HepG2 (cell line): Measurements from ENCODE around the gene APOL5. TPM values are rescaled to one million over a fixed set of nuclear protein-coding genes. Genes with fewer than 3 reads are reported as not detected.

Experiments used
- BCL6 ChIP-seq: IDR thresholded peaks from 2 replicates; pipeline ENCODE4 v1.6.1; 2016; ENCODE audit warnings: missing genetic modification reagents, missing compliant biosample characterization
- CHD2 ChIP-seq: IDR thresholded peaks from 2 replicates; pipeline ENCODE4 v1.6.1; 2011; ENCODE audit warnings: low read depth, low read length, improper control_type of control experiment
- DNMT1 ChIP-seq: sonication (generic); formaldehyde crosslinking; IDR thresholded peaks from 2 replicates; pipeline ENCODE4 v1.5.1; 2020; ENCODE audit warnings: mild to moderate bottlenecking, missing genetic modification reagents
- IKZF4 ChIP-seq: sonication (generic); formaldehyde crosslinking; IDR thresholded peaks from 2 replicates; pipeline ENCODE4 v1.5.1; 2020; ENCODE audit warnings: borderline replicate concordance, mild to moderate bottlenecking, low read depth, missing genetic modification reagents; ENCODE audit errors: not compliant biosample characterization
- RBFOX2 ChIP-seq: fragments of 200-400 bp; formaldehyde crosslinking; IDR thresholded peaks from 2 replicates; pipeline ENCODE4 v1.6.1; 2017; ENCODE audit warnings: low read depth, mild to moderate bottlenecking, low read length
- RXRB ChIP-seq: IDR thresholded peaks from 2 replicates; pipeline ENCODE4 v1.6.1; 2016; ENCODE audit warnings: borderline replicate concordance, missing genetic modification reagents, missing compliant biosample characterization
- ZNF296 ChIP-seq: sonication (generic); formaldehyde crosslinking; conservative IDR thresholded peaks from 2 replicates; pipeline ENCODE4 v1.5.0; 2020; ENCODE audit warnings: mild to moderate bottlenecking, missing genetic modification reagents
- ZNF678 ChIP-seq: sonication (generic); formaldehyde crosslinking; IDR thresholded peaks from 2 replicates; pipeline ENCODE4 v1.4.0; 2020; ENCODE audit warnings: mild to moderate bottlenecking, missing genetic modification reagents
- ZSCAN31 ChIP-seq: sonication (generic); formaldehyde crosslinking; IDR thresholded peaks from 2 replicates; pipeline ENCODE4 v1.5.0; 2020; ENCODE audit warnings: low read depth, mild to moderate bottlenecking, missing genetic modification reagents
- polyA plus RNA-seq, 8 experiments: library from polyadenylated mRNA; depleted of rRNA in 3 of 8; stranded (reverse) in 7 of 8; unstranded in 1 of 8; fragments of >200 nt; fragmentation: Illumina TruSeq in 4 of 8; extraction: Trizol in 4 of 8; gene quantifications; 2 replicates each; pipeline versions ENCODE4 v1.2.1 to v1.2.3, GENCODE V29; 2011 to 2016; ENCODE audit warnings: low read depth in 4 of 8, missing spikeins in 1 of 8, mixed read lengths in 1 of 8; ENCODE audit not compliant: insufficient read depth in 1 of 8
- total RNA-seq, 5 experiments: library from RNA; depleted of rRNA; stranded (reverse); fragments of >200 nt; fragmentation: Illumina TruSeq; extraction: Trizol; gene quantifications; 2 replicates each; pipeline ENCODE4 v1.2.3, GENCODE V29; 2016; ENCODE audit warnings: low read depth in 1 of 5
- TF ChIP-seq, protein P1 (sequence below), 2 experiments: fragments of 450-650 bp in 1 of 2; sonication (generic) in 1 of 2; formaldehyde crosslinking in 1 of 2; IDR thresholded peaks; 2 replicates each; pipeline versions ENCODE4 v1.6.1 to v1.8.0; 2016 to 2022; ENCODE audit warnings: antibody characterized with exemption in 1 of 2, mild to moderate bottlenecking in 1 of 2, missing genetic modification reagents in 1 of 2
- TF ChIP-seq, protein P2 (sequence below): sonication (generic); formaldehyde crosslinking; IDR thresholded peaks from 2 replicates; pipeline ENCODE4 v1.4.0; 2020; ENCODE audit warnings: missing genetic modification reagents, mild to moderate bottlenecking, borderline replicate concordance

The APOL5 gene
- total and polyA plus RNA-seq, 2 of the 13 experiments (the other 11 are each of a cell fraction or from before 2014, with no cell fraction given): not detected

DNA sequence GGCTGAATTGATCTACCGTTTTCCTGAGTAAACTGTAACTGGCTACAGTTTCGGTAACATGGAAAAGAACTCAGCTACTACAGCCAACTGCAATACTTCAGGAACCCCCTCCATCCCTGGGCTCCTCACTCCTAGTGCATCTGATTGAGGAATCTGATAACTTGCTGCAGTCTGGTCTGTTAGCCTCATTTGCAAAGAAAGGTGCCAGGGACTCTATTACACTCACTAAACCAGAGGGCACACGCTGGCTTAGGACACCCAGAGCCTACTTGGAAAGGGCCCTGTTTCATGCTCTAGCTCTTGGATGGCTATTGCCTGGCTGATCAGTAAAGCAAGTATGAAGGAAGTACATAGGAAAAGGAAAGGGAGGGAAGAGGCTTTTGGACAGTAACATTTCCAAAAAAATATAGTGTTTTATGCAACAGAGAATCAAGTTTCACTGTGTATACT is 22.3 kb downstream of the APOL5 start (continued):
- TF ChIP-seq, protein P1, sequence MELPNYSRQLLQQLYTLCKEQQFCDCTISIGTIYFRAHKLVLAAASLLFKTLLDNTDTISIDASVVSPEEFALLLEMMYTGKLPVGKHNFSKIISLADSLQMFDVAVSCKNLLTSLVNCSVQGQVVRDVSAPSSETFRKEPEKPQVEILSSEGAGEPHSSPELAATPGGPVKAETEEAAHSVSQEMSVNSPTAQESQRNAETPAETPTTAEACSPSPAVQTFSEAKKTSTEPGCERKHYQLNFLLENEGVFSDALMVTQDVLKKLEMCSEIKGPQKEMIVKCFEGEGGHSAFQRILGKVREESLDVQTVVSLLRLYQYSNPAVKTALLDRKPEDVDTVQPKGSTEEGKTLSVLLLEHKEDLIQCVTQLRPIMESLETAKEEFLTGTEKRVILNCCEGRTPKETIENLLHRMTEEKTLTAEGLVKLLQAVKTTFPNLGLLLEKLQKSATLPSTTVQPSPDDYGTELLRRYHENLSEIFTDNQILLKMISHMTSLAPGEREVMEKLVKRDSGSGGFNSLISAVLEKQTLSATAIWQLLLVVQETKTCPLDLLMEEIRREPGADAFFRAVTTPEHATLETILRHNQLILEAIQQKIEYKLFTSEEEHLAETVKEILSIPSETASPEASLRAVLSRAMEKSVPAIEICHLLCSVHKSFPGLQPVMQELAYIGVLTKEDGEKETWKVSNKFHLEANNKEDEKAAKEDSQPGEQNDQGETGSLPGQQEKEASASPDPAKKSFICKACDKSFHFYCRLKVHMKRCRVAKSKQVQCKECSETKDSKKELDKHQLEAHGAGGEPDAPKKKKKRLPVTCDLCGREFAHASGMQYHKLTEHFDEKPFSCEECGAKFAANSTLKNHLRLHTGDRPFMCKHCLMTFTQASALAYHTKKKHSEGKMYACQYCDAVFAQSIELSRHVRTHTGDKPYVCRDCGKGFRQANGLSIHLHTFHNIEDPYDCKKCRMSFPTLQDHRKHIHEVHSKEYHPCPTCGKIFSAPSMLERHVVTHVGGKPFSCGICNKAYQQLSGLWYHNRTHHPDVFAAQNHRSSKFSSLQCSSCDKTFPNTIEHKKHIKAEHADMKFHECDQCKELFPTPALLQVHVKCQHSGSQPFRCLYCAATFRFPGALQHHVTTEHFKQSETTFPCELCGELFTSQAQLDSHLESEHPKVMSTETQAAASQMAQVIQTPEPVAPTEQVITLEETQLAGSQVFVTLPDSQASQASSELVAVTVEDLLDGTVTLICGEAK (IDR thresholded peaks at IDR 0.05): no peak
- TF ChIP-seq, protein P1 (CRISPR knock-in tag; IDR thresholded peaks at IDR 0.05): no peak
- TF ChIP-seq CHD2 (no peak), ZNF678 (CRISPR knock-in tag) (no peak), RXRB (CRISPR knock-in tag) (no peak), ZNF296 (CRISPR knock-in tag) (no peak), RBFOX2 (no peak), BCL6 (CRISPR knock-in tag) (no peak), ZSCAN31 (CRISPR knock-in tag) (no peak), IKZF4 (no peak), DNMT1 (CRISPR knock-in tag) (no peak)
- TF ChIP-seq, protein P2, sequence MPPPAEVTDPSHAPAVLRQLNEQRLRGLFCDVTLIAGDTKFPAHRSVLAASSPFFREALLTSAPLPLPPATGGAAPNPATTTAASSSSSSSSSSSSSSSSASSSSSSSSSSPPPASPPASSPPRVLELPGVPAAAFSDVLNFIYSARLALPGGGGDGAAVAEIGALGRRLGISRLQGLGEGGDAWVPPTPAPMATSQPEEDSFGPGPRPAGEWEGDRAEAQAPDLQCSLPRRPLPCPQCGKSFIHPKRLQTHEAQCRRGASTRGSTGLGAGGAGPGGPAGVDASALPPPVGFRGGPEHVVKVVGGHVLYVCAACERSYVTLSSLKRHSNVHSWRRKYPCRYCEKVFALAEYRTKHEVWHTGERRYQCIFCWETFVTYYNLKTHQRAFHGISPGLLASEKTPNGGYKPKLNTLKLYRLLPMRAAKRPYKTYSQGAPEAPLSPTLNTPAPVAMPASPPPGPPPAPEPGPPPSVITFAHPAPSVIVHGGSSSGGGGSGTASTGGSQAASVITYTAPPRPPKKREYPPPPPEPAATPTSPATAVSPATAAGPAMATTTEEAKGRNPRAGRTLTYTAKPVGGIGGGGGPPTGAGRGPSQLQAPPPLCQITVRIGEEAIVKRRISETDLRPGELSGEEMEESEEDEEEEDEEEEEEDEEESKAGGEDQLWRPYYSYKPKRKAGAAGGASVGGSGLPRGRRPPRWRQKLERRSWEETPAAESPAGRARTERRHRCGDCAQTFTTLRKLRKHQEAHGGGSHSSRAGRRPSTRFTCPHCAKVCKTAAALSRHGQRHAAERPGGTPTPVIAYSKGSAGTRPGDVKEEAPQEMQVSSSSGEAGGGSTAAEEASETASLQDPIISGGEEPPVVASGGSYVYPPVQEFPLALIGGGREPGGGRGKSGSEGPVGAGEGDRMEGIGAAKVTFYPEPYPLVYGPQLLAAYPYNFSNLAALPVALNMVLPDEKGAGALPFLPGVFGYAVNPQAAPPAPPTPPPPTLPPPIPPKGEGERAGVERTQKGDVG (CRISPR knock-in tag): no peak
